HepG2 (cell line): ENCODE measurements around the gene OGFR. TPM values are rescaled to one million over a fixed set of nuclear protein-coding genes. Genes with fewer than 3 reads are reported as not detected.
A peak's percentile ranks its signal among the peaks of the same experiment; 100 is the strongest.

Source experiments
- ARHGAP35 ChIP-seq: sonication (generic); formaldehyde crosslinking; IDR thresholded peaks from 2 replicates; pipeline ENCODE4 v1.9.0; 2022; ENCODE audit warnings: mild to moderate bottlenecking, inconsistent platforms, moderate library complexity, missing genetic modification reagents, borderline replicate concordance
- DZIP1 ChIP-seq: sonication (generic); formaldehyde crosslinking; IDR thresholded peaks from 2 replicates; pipeline ENCODE4 v1.5.0; 2020; ENCODE audit warnings: mild to moderate bottlenecking, missing genetic modification reagents
- HNRNPL ChIP-seq: fragments of 200-400 bp; formaldehyde crosslinking; IDR thresholded peaks from 2 replicates; pipeline ENCODE4 v1.6.1; 2017; ENCODE audit warnings: mild to moderate bottlenecking, low read depth, low read length
- KLF16 ChIP-seq, 2 experiments: sonication (generic) in 1 of 2; formaldehyde crosslinking in 1 of 2; IDR thresholded peaks; 2 replicates each; pipeline versions ENCODE4 v1.6.1 to v1.8.0; 2016 to 2023; ENCODE audit warnings: missing genetic modification reagents in 2 of 2, missing compliant biosample characterization in 1 of 2
- NFRKB ChIP-seq: fragments of 450-650 bp; IDR thresholded peaks from 2 replicates; pipeline ENCODE4 v1.6.1; 2017
- PAF1 ChIP-seq: IDR thresholded peaks from 2 replicates; pipeline ENCODE4 v1.6.1; 2016; ENCODE audit warnings: missing genetic modification reagents, missing compliant biosample characterization
- PHF5A ChIP-seq: IDR thresholded peaks from one replicate; pipeline ENCODE4 v1.6.1; 2018; ENCODE audit warnings: low read depth, missing genetic modification reagents; ENCODE audit not compliant: unreplicated experiment
- RXRA ChIP-seq: sonication (generic); formaldehyde crosslinking; IDR thresholded peaks from 2 replicates; pipeline ENCODE4 v1.5.1; 2020; ENCODE audit warnings: missing genetic modification reagents
- SNAPC5 ChIP-seq: sonication (generic); formaldehyde crosslinking; IDR thresholded peaks from 2 replicates; pipeline ENCODE4 v1.8.1; 2023; ENCODE audit warnings: mild to moderate bottlenecking, missing genetic modification reagents, borderline replicate concordance
- SP1 ChIP-seq, 2 experiments: fragments of 450-650 bp in 1 of 2; sonication (generic) in 1 of 2; formaldehyde crosslinking in 1 of 2; IDR thresholded peaks; 2 replicates each; pipeline versions ENCODE4 v1.4.0 to v1.6.1; 2016 to 2020; ENCODE audit warnings: missing genetic modification reagents in 1 of 2
- TFAP4 ChIP-seq: sonication (generic); IDR thresholded peaks from 2 replicates; pipeline ENCODE4 v1.6.1; 2016; ENCODE audit warnings: low read depth, borderline replicate concordance
- TMF1 ChIP-seq: sonication (generic); formaldehyde crosslinking; IDR thresholded peaks from 2 replicates; pipeline ENCODE4 v1.8.1; 2022; ENCODE audit warnings: low read depth, missing genetic modification reagents
- ZIK1 ChIP-seq: sonication (generic); formaldehyde crosslinking; IDR thresholded peaks from 2 replicates; pipeline ENCODE4 v1.5.0; 2020; ENCODE audit warnings: mild to moderate bottlenecking, low read depth, missing genetic modification reagents, borderline replicate concordance
- ZNF10 ChIP-seq: sonication (generic); formaldehyde crosslinking; IDR thresholded peaks from 2 replicates; pipeline ENCODE4 v1.4.0; 2020; ENCODE audit warnings: mild to moderate bottlenecking, low read depth, missing genetic modification reagents, borderline replicate concordance
- ZNF512B ChIP-seq: sonication (generic); formaldehyde crosslinking; IDR thresholded peaks from 2 replicates; pipeline ENCODE4 v1.5.1; 2020; ENCODE audit warnings: missing genetic modification reagents, mild to moderate bottlenecking, borderline replicate concordance
- ZNF746 ChIP-seq: sonication (generic); formaldehyde crosslinking; IDR thresholded peaks from 2 replicates; pipeline ENCODE4 v1.8.0; 2022; ENCODE audit warnings: mild to moderate bottlenecking, missing genetic modification reagents
- ZNF780A ChIP-seq: sonication (generic); formaldehyde crosslinking; IDR thresholded peaks from 2 replicates; pipeline ENCODE4 v1.8.0; 2022; ENCODE audit warnings: mild to moderate bottlenecking, missing genetic modification reagents, moderate library complexity
- ZNF781 ChIP-seq: sonication (generic); formaldehyde crosslinking; IDR thresholded peaks from 2 replicates; pipeline ENCODE4 v1.5.1; 2020; ENCODE audit warnings: borderline replicate concordance, mild to moderate bottlenecking, missing genetic modification reagents; ENCODE audit errors: not compliant biosample characterization
- polyA plus RNA-seq, 8 experiments: library from polyadenylated mRNA; depleted of rRNA in 3 of 8; stranded (reverse) in 7 of 8; unstranded in 1 of 8; fragments of >200 nt; fragmentation: Illumina TruSeq in 4 of 8; extraction: Trizol in 4 of 8; gene quantifications; 2 replicates each; pipeline versions ENCODE4 v1.2.1 to v1.2.3, GENCODE V29; 2011 to 2016; ENCODE audit warnings: low read depth in 4 of 8, missing spikeins in 1 of 8, mixed read lengths in 1 of 8; ENCODE audit not compliant: insufficient read depth in 1 of 8
- total RNA-seq, 5 experiments: library from RNA; depleted of rRNA; stranded (reverse); fragments of >200 nt; fragmentation: Illumina TruSeq; extraction: Trizol; gene quantifications; 2 replicates each; pipeline ENCODE4 v1.2.3, GENCODE V29; 2016; ENCODE audit warnings: low read depth in 1 of 5

The OGFR gene
- total and polyA plus RNA-seq, 2 of the 13 experiments (the other 11 are each of a cell fraction or from before 2014, with no cell fraction given), result 47.7 to 81.8 TPM

GRCh38 chr20:62795023-62795761, 9.4 kb upstream of the OGFR start (continued):
- TF ChIP-seq ZNF746 (CRISPR knock-in tag) (peak; percentile 72; the same call in 1 of the 2 replicates), ZIK1 (CRISPR knock-in tag) (0 out of 2 replicates have a peak, but pooled peaks have one; percentile 69), PHF5A (CRISPR knock-in tag) (no peak), TMF1 (peak; percentile 32), NFRKB (no peak), SP1 (IDR thresholded peaks at IDR 0.05) (no peak), SP1 (CRISPR knock-in tag; IDR thresholded peaks at IDR 0.05) (no peak; the same call in 1 of the 2 replicates), SNAPC5 (CRISPR knock-in tag) (peak; percentile 85; the same call in 1 of the 2 replicates), HNRNPL (no peak), TFAP4 (no peak; the same call in 1 of the 2 replicates), ZNF10 (peak; percentile 37; the same call in 1 of the 2 replicates), ZNF781 (CRISPR knock-in tag) (peak; percentile 64), KLF16 (CRISPR knock-in tag; IDR thresholded peaks at IDR 0.05) (0 out of 4 replicates have a peak, but pooled peaks of 1 of the 2 experiments have one; percentile 22), PAF1 (no peak), RXRA (CRISPR knock-in tag) (peak; percentile 75; the same call in 1 of the 2 replicates), DZIP1 (CRISPR knock-in tag) (peak; percentile 88; the same call in 1 of the 2 replicates), ZNF780A (no peak), ZNF512B (no peak; the same call in 1 of the 2 replicates), ARHGAP35 (0 out of 2 replicates have a peak, but pooled peaks have one; percentile 79)
